ENCODE results near the gene ADAM12.

ADAM12 gene

DNA sequence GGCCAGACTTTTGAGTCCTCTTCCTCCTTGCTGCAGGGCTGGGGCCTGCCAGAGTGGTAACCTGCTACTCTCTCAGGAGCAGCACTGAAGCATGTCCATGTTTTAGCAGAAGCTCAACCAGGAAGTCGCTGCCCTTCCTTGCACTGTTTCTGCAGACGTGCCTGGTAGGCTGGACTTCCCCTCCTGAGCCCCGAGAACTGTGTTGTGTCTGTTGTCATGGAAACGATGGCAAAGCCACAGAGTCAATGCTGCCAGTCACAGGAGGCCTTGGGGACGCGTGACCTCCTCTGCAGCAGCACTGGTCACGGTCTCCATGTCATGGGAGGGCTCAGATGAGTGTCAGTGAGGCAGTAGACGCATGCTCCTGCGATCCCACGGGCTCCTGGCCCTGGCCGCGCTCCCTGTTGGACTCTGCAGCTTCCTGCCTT lies 346.5 kb downstream of the ADAM12 start:
- no peak for FAIRE-seq
- TF ChIP-seq, protein P1, sequence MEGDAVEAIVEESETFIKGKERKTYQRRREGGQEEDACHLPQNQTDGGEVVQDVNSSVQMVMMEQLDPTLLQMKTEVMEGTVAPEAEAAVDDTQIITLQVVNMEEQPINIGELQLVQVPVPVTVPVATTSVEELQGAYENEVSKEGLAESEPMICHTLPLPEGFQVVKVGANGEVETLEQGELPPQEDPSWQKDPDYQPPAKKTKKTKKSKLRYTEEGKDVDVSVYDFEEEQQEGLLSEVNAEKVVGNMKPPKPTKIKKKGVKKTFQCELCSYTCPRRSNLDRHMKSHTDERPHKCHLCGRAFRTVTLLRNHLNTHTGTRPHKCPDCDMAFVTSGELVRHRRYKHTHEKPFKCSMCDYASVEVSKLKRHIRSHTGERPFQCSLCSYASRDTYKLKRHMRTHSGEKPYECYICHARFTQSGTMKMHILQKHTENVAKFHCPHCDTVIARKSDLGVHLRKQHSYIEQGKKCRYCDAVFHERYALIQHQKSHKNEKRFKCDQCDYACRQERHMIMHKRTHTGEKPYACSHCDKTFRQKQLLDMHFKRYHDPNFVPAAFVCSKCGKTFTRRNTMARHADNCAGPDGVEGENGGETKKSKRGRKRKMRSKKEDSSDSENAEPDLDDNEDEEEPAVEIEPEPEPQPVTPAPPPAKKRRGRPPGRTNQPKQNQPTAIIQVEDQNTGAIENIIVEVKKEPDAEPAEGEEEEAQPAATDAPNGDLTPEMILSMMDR (IDR thresholded peaks at IDR 0.05; ENCODE audit: insufficient read depth, missing control alignments), result no peak
- no peak for DNase-seq (ENCODE audit: insufficient read length, low spot score)

DNA sequence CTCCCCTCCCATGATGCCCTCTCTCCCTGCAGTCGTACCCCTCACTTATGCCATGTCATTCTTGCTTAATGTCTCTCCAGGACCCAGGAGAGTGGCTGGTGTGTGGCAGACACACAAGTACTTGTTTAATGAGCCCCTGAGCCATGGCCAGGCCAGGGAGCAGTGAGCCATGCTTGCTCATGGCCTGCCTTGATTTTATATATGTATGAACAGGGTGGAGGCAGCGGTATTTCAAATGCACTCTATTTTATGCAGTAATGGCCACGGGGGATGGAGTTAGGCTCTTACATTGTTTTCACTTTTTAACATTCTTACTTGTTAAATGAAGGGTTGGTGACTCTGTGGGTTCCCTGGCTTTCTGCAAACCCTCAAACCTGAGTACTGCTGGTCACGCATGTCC lies 347.2 kb downstream of the ADAM12 start:
- FAIRE-seq, result no peak

DNA sequence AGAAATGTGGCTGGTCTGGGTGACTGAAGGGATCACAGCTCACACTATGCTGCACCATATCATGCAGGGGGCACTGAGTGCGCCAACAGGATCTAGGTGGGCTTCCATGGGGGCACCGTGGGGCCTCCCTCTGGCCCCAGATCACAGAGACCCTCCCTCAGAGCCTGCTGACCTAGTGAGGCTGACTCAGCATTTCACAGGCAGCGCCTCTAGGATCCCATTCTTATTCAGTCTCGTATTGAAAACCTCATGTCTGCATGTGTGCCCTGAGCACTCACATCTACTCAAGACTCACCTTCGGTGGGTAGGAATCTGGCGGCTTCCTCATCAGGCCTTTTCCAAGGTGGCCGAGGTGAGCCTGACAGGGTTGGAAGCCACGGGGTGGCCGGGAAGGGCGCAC lies 350.3 kb downstream of the ADAM12 start:
- no peak for FAIRE-seq

More for the DNA sequence above, 347.2 kb downstream of the ADAM12 start:
- TF ChIP-seq, protein P1 (IDR thresholded peaks at IDR 0.05; ENCODE audit: insufficient read depth, missing control alignments), result no peak
- no peak for DNase-seq (ENCODE audit: insufficient read length, low spot score)

DNA sequence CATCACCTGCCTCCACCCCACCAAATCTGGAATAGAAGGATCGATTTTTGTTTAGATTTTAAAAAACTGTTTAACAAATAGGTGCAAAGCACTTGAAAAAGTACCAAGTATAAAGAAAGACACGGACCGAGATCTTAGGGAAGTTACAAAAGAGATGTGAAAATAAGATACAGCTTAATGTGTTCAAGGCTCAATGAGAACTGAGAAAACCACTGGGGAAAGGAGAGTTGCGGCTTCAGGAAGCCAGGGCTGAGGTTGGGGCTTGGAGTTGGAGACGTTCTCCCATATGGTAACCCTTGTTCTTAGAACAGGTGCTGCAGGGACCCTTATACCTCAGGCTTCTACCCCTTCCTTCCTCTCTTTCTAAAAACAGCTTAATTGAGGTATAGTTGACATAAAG lies 351.8 kb downstream of the ADAM12 start:
- TF ChIP-seq, protein P1 (IDR thresholded peaks at IDR 0.05; ENCODE audit: insufficient read depth, missing control alignments), result no peak
- no peak for DNase-seq (ENCODE audit: insufficient read length, low spot score)
- no peak for FAIRE-seq

More for the DNA sequence above, 350.3 kb downstream of the ADAM12 start:
- no peak for DNase-seq (ENCODE audit: insufficient read length, low spot score)
- TF ChIP-seq, protein P1 (IDR thresholded peaks at IDR 0.05; ENCODE audit: insufficient read depth, missing control alignments), result no peak

DNA sequence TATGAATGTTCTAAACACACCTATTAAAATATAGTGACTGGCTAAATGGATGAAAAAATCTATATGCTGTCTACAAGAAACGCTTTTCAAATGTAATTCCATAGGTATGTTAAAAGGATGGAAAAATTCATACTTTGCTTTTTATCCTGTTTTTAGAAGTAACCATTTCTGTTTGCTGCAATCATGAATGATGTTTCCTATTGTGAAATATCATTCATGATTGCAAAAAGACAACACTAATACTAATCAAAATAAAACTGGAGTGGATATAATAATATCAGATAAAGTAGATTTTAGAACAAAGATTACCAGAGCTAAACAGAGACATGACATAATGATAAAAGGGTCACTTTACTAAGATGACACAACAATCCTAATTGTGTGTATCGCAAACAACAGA lies 353.7 kb downstream of the ADAM12 start:
- DNase-seq (ENCODE audit: insufficient read length, low spot score) (no peak), FAIRE-seq (no peak)
- TF ChIP-seq, protein P1 (IDR thresholded peaks at IDR 0.05; ENCODE audit: insufficient read depth, missing control alignments), result no peak

DNA sequence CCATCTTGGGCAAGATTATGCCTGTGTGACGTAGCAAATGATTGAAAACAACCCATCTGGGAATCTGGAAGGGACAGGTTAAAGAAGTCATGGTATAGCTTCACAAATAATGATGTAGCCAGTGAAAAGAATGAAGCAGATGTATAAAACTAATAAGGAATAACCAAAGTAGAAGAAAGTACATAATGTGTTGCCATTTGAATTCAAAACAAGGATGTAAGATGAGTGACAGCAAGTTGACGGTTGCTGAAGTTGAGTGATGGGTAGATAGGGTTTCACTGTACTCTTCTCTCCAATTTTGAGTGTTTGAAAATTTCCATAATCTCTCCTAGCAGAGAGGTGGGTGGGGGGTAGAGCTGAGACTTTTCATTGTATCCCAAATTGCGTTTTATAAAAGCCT lies 358.3 kb downstream of the ADAM12 start:
- no peak for DNase-seq (ENCODE audit: insufficient read length, low spot score)
- TF ChIP-seq, protein P1 (IDR thresholded peaks at IDR 0.05; ENCODE audit: insufficient read depth, missing control alignments), result no peak
- no peak for FAIRE-seq

DNA sequence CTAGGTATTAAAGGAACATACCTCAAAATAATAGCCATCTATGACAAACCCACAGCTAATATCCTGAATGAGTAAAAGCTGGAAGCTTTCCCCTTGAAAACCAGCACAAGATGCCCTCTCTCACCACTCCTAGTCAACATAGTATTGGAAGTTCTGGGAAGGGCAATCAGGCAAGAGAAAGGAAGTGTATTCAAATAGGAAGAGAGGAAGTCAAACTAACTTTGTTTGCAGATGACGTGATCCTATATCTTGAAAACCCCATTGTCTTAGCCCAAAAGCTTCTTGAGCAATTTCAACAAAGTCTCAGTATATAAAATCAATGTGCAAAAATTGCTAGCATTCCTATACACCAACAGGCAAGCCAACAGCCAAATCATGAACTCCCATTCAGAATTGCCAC lies 360.6 kb downstream of the ADAM12 start:
- DNase-seq (ENCODE audit: insufficient read length, low spot score) (no peak), FAIRE-seq (no peak)
- TF ChIP-seq, protein P1 (IDR thresholded peaks at IDR 0.05; ENCODE audit: insufficient read depth, missing control alignments), result no peak
